Muscle layer of duodenum (tissue), 2 donors: ENCODE measurements around the gene CREM.

Experiments
- H3K27ac ChIP-seq: one replicate; pipeline ENCODE4 v1.7.0; 2013; ENCODE audit warnings: mild to moderate bottlenecking, low read length
- H3K27me3 ChIP-seq: one replicate; pipeline ENCODE4 v1.7.0; 2013; ENCODE audit warnings: low read depth, mild to moderate bottlenecking, control low read depth, low read length
- H3K36me3 ChIP-seq, 2 donors: one replicate each; pipeline ENCODE4 v1.7.0; 2013; ENCODE audit warnings: low read length in 2 of 2, control low read depth in 1 of 2, mild to moderate bottlenecking in 1 of 2; ENCODE audit not compliant: insufficient read depth in 2 of 2, control insufficient read depth in 1 of 2
- H3K4me1 ChIP-seq, 2 donors: one replicate each; pipeline ENCODE4 v1.7.0; 2013; ENCODE audit warnings: low read length in 2 of 2, mild to moderate bottlenecking in 2 of 2, control low read depth in 1 of 2, moderate library complexity in 1 of 2; ENCODE audit not compliant: insufficient read depth in 2 of 2, control insufficient read depth in 1 of 2
- H3K4me3 ChIP-seq, 2 donors: one replicate each; pipeline ENCODE4 v1.7.0; 2013; ENCODE audit warnings: low read length in 2 of 2, low read depth in 1 of 2, mild to moderate bottlenecking in 1 of 2
- H3K9me3 ChIP-seq, 2 donors: one replicate each; pipeline ENCODE4 v1.7.0; 2013; ENCODE audit warnings: low read length in 2 of 2, control low read depth in 1 of 2, mild to moderate bottlenecking in 1 of 2; ENCODE audit not compliant: control insufficient read depth in 1 of 2
- donor health status: healthy.

The CREM gene

DNA sequence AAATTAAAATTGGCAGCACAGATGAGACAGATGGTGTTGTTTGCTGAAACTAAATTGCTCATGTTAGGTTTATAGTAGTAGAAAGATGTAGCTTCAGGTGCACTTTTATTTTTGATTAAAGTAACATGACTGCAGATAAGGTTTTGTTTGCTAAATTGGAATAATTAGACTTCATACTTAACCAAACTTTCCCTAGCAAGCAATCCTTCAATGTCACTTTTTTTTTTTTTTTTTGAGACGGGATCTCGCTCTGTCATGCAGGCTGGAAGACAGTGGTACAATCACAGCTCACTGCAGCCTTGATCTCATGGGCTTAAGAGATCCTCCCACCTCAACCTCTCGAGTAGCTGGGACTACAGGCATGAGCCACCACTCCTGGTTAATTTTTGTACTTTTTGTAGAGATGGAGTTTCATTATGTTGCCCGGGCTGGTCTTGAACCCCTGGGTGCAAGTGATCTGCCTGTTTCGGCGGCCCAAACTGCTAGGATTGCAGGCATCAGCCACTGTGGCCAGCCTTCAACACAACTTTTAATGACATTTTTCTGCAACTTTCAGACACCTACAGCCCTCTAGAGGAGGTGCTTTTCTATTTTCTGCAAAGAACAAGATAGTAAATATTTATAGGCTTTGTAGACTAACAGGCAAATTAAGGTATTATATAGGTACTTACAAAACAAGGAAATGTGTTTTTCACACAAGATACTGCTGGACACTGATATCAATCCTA lies 124.9 kb downstream of the CREM start:
- Histone ChIP-seq H3K27ac (no peak overlapping the region), H3K9me3 (no peaks in the 10 kb centered on the region), H3K36me3 (no peaks in the 10 kb centered on the region), H3K4me3 (no peak overlapping the region), H3K4me1 (no peaks in the 10 kb centered on the region), H3K27me3 (no peaks in the 10 kb centered on the region)

GRCh38 chr10:35257057-35257983 lies 130.7 kb downstream of the CREM start:
- no peaks in the 10 kb centered on the region for H3K27me3 ChIP-seq
- no peak overlapping the region for H3K4me3 ChIP-seq
- H3K27ac ChIP-seq, result no peak overlapping the region
- H3K36me3 ChIP-seq, result no peaks in the 10 kb centered on the region
- peaks cover 2 to 6% of the 10 kb centered on the region in 2 donors for H3K9me3 ChIP-seq
- H3K4me1 ChIP-seq, result no peaks in the 10 kb centered on the region

GRCh38 chr10:35259769-35260397 lies 133.2 kb downstream of the CREM start:
- Histone ChIP-seq H3K9me3 (peaks cover 2 to 6% of the 10 kb centered on the region in 2 donors), H3K4me3 (no peak overlapping the region), H3K27me3 (no peaks in the 10 kb centered on the region), H3K27ac (no peak overlapping the region), H3K4me1 (no peaks in the 10 kb centered on the region), H3K36me3 (no peaks in the 10 kb centered on the region)

- no peaks in the 10 kb centered on the region for H3K27me3 ChIP-seq
- H3K36me3 ChIP-seq, result no peaks in the 10 kb centered on the region
- no peak overlapping the region for H3K27ac ChIP-seq
- H3K9me3 ChIP-seq, result peaks cover 0 to 3% of the 10 kb centered on the region in 2 donors
- no peak overlapping the region for H3K4me3 ChIP-seq
- H3K4me1 ChIP-seq, result peaks cover 0 to 3% of the 10 kb centered on the region in 2 donors
Observed at GRCh38 chr10:35262436-35262835, 135.8 kb downstream of the CREM start.
